Psoas muscle (tissue), 8 donors: ENCODE measurements around the gene RPRD1B. TPM values are rescaled to one million over a fixed set of nuclear protein-coding genes. Genes with fewer than 3 reads are reported as not detected.

Experiments
- ATAC-seq, 4 donors: fragments of 200-7000 bp; cut with Tn5 transposase; one replicate each; pipeline ENCODE4 v1.9.1; 2020; ENCODE audit warnings: moderate library complexity in 3 of 4, mild to moderate bottlenecking in 2 of 4
- DNase-seq, 2 donors: peaks; one replicate each; pipeline ENCODE4 v3.0.0-alpha.2; 2020
- H3K27ac ChIP-seq: fragments of 200-600 bp; one replicate; pipeline ENCODE4 v1.8.0; 2022
- H3K27me3 ChIP-seq, 3 donors: fragments of 200-600 bp in 1 of 3; one replicate each; pipeline versions ENCODE4 v1.6.1 to v1.8.0; 2013 to 2022; ENCODE audit warnings: low read length in 2 of 3, mild to moderate bottlenecking in 2 of 3, moderate library complexity in 1 of 3; ENCODE audit not compliant: insufficient read depth in 3 of 3
- H3K36me3 ChIP-seq, 2 donors: fragments of 200-600 bp in 1 of 2; one replicate each; pipeline versions ENCODE4 v1.6.1 to v1.8.0; 2013 to 2022; ENCODE audit warnings: low read depth in 1 of 2, mild to moderate bottlenecking in 1 of 2, moderate library complexity in 1 of 2; ENCODE audit not compliant: insufficient read depth in 1 of 2
- H3K4me1 ChIP-seq: fragments of 200-600 bp; one replicate; pipeline ENCODE4 v1.8.0; 2022
- H3K4me3 ChIP-seq: fragments of 200-600 bp; one replicate; pipeline ENCODE4 v1.8.0; 2022; ENCODE audit warnings: mild to moderate bottlenecking
- H3K9me3 ChIP-seq: fragments of 200-600 bp; one replicate; pipeline ENCODE4 v1.8.0; 2022
- CTCF ChIP-seq: fragments of 200-600 bp; IDR thresholded peaks from one replicate; pipeline ENCODE4 v1.8.0; 2022; ENCODE audit warnings: antibody characterized with exemption
- WGBS, 3 donors: extraction: QIAGEN DNeasy Blood & Tissue Kit; methylation state at CpG; one replicate each; pipeline versions ENCODE4 v1.1.6 to v1.1.7; 2013; 5-methylcytosine and 5-hydroxymethylcytosine counted together
- intact Hi-C, 2 donors: fragments of 100-400 bp; cut with DNase I; formaldehyde crosslinking; loops; one replicate each; pipeline versions ENCODE4 v1.11.0 to v1.14.2; 2022
- polyA plus RNA-seq, 3 donors: library from polyadenylated mRNA; stranded (reverse); fragments of 200-250 nt; gene quantifications; one replicate each; pipeline ENCODE4 v1.2.3, GENCODE V29; 2013
- total RNA-seq, 4 donors: library from RNA; stranded (reverse); fragmentation: NEBNext Ultra II Directional in 2 of 4; extraction: Animal tissue kit (Norgen Biotek cat#: 25700) in 2 of 4; gene quantifications; one replicate each; pipeline versions ENCODE4 v1.2.1 to v1.2.4, GENCODE V29; 2021 to 2023
- donor health status: healthy with polysubstance abuse.
- donor health status: DM: no; HTN: no; CAD: no; lungs with moderate emphysema.
- donor health status: Bipolar disorder and iron deficiency.
- donor health status: healthy.
- donor health status: DM: yes; HTN: yes; CAD: no.
- donor health status: DM: no; HTN: no; CAD: no.
- donor health status: DM: no; HTN: no; CAD: no.
- donor health status: DM: yes; HTN: yes; CAD: no.

RPRD1B gene
- total and polyA plus RNA-seq, 7 donors, result 14.0 to 55.7 (median 32.7) TPM

GRCh38 chr20:38111366-38112232 lies 78.1 kb downstream of the RPRD1B start:
- peaks cover 69% of the 10 kb centered on the region for H3K4me1 ChIP-seq
- no peak for ATAC-seq

GRCh38 chr20:38112261-38112929 lies 78.8 kb downstream of the RPRD1B start:
- H3K4me1 ChIP-seq, result peaks cover 69% of the 10 kb centered on the region
- peak overlapping the region; percentile 52 for H3K27ac ChIP-seq
- ATAC-seq, result peak in 3 of 4 donors; percentile 11 to 21 (median 17)

More at GRCh38 chr20:38111366-38112232, 78.1 kb downstream of the RPRD1B start:
- no peak overlapping the region for H3K4me3 ChIP-seq
- no peaks in the 10 kb centered on the region for H3K9me3 ChIP-seq
- no peak for TF ChIP-seq CTCF
- intact Hi-C loops, result loop anchor here in 1 of 2 donors (2.0 kb wide), 2 partner anchors 39 to 53 kb away; partner anchors contain the start of gene TGM2
- no peaks in the 10 kb centered on the region for H3K36me3 ChIP-seq
- 71 to 77% (median 74%) methylated on average over 8 of the region's 8 CpGs for WGBS, 3 donors
- DNase-seq, result no peak
- H3K27ac ChIP-seq, result no peak overlapping the region
- no peaks in the 10 kb centered on the region for H3K27me3 ChIP-seq

GRCh38 chr20:38112930-38113294 lies 79.4 kb downstream of the RPRD1B start:
- no peak for ATAC-seq
- peaks cover 68% of the 10 kb centered on the region for H3K4me1 ChIP-seq
- no peaks in the 10 kb centered on the region for H3K9me3 ChIP-seq
- H3K27ac ChIP-seq, result peak overlapping the region; percentile 52
- DNase-seq, result no peak
- no peak overlapping the region for H3K4me3 ChIP-seq
- no peaks in the 10 kb centered on the region for H3K27me3 ChIP-seq
- WGBS, 3 donors, result 93 to 94% (median 94%) methylated on average over 8 of the region's 8 CpGs
- no peak for TF ChIP-seq CTCF
- no peaks in the 10 kb centered on the region for H3K36me3 ChIP-seq
- intact Hi-C loops, result loop anchor here in 1 of 2 donors (2.0 kb wide), 2 partner anchors 40 to 52 kb away; partner anchors contain the start of gene TGM2

More at GRCh38 chr20:38112261-38112929, 78.8 kb downstream of the RPRD1B start:
- Histone ChIP-seq H3K36me3 (no peaks in the 10 kb centered on the region), H3K9me3 (no peaks in the 10 kb centered on the region), H3K27me3 (no peaks in the 10 kb centered on the region), H3K4me3 (no peak overlapping the region)
- peak; percentile 35 to 68 for DNase-seq
- intact Hi-C loops, result loop anchor here in 1 of 2 donors (2.0 kb wide), 2 partner anchors 40 to 52 kb away; partner anchors contain the start of gene TGM2
- WGBS, 3 donors, result 48 to 64% (median 51%) methylated on average over 14 of the region's 14 CpGs
- TF ChIP-seq CTCF, result no peak

- Histone ChIP-seq H3K9me3 (no peaks in the 10 kb centered on the region), H3K27me3 (no peaks in the 10 kb centered on the region), H3K4me1 (peaks cover 60% of the 10 kb centered on the region), H3K4me3 (no peak overlapping the region), H3K27ac (peak overlapping the region; percentile 58), H3K36me3 (no peaks in the 10 kb centered on the region)
- 37 to 47% (median 40%) methylated on average over 10 of the region's 10 CpGs for WGBS, 3 donors
- DNase-seq (no peak), ATAC-seq (peak; percentile 17 to 60 (median 26))
- no peak for TF ChIP-seq CTCF
- intact Hi-C loops, result loop anchor here in 1 of 2 donors (2.0 kb wide), 2 partner anchors 41 to 51 kb away; partner anchors contain the start of gene TGM2
These were observed 80.1 kb downstream of the RPRD1B start for GRCh38 chr20:38113401-38114325.
